GM12878 (cell line): ENCODE measurements around the gene CCDC15. TPM values are rescaled to one million over a fixed set of nuclear protein-coding genes. Genes with fewer than 3 reads are reported as not detected.

Experiments
- BHLHE40 ChIP-seq, 2 experiments: fragments of 450-650 bp in 1 of 2; IDR thresholded peaks; 2 replicates each; pipeline ENCODE4 v1.6.1; 2011 to 2017; ENCODE audit warnings: low read depth in 2 of 2, borderline replicate concordance in 1 of 2, improper control_type of control experiment in 1 of 2, low read length in 1 of 2, mild to moderate bottlenecking in 1 of 2
- BMI1 ChIP-seq: fragments of 450-650 bp; IDR thresholded peaks from 2 replicates; pipeline ENCODE4 v1.6.1; 2016; ENCODE audit warnings: mild to moderate bottlenecking, moderate library complexity, borderline replicate concordance
- CBX5 ChIP-seq: sonication (generic); IDR thresholded peaks from 2 replicates; pipeline ENCODE4 v1.6.1; 2016; ENCODE audit warnings: low read depth, moderate library complexity, mild to moderate bottlenecking, inconsistent platforms
- CHD4 ChIP-seq: fragments of 200-600 bp; sonication (generic); IDR thresholded peaks from 2 replicates; pipeline ENCODE4 v1.6.1; 2016; ENCODE audit warnings: mild to moderate bottlenecking
- DPF2 ChIP-seq: fragments of 450-650 bp; IDR thresholded peaks from 2 replicates; pipeline ENCODE4 v1.6.1; 2017; ENCODE audit warnings: mild to moderate bottlenecking
- ELK1 ChIP-seq: IDR thresholded peaks from 2 replicates; pipeline ENCODE4 v1.6.1; 2012; ENCODE audit warnings: low read depth, low read length, improper control_type of control experiment
- ETV6 ChIP-seq, 2 experiments: fragments of 450-650 bp in 1 of 2; IDR thresholded peaks in 1 of 2; conservative IDR thresholded peaks in 1 of 2; 2 replicates each; pipeline ENCODE4 v1.6.1; 2014; ENCODE audit warnings: antibody characterized with exemption in 1 of 2, borderline replicate concordance in 1 of 2, low read depth in 1 of 2, mild to moderate bottlenecking in 1 of 2, moderate library complexity in 1 of 2
- IRF3 ChIP-seq: fragments of 450-650 bp; IDR thresholded peaks from 2 replicates; pipeline ENCODE4 v1.6.1; 2014; ENCODE audit warnings: mild to moderate bottlenecking
- NFXL1 ChIP-seq: fragments of 450-650 bp; IDR thresholded peaks from 2 replicates; pipeline ENCODE4 v1.6.1; 2017; ENCODE audit warnings: antibody characterized with exemption, mild to moderate bottlenecking, borderline replicate concordance
- NKRF ChIP-seq: fragments of 450-650 bp; conservative IDR thresholded peaks from 2 replicates; pipeline ENCODE4 v1.6.1; 2017; ENCODE audit warnings: mild to moderate bottlenecking, moderate library complexity
- PBX3 ChIP-seq: IDR thresholded peaks from 2 replicates; pipeline ENCODE4 v1.6.1; 2011; ENCODE audit warnings: mild to moderate bottlenecking, low read depth, low read length, moderate library complexity; ENCODE audit not compliant: insufficient replicate concordance
- POLR2AphosphoS2 ChIP-seq: IDR thresholded peaks from 2 replicates; pipeline ENCODE4 v1.6.1; 2011; ENCODE audit warnings: low read depth, mild to moderate bottlenecking, low read length, improper control_type of control experiment, moderate library complexity
- RAD51 ChIP-seq: fragments of 450-650 bp; IDR thresholded peaks from 2 replicates; pipeline ENCODE4 v1.6.1; 2016; ENCODE audit warnings: moderate library complexity, mild to moderate bottlenecking, inconsistent platforms
- RELB ChIP-seq: fragments of 450-650 bp; IDR thresholded peaks from 2 replicates; pipeline ENCODE4 v1.6.1; 2017; ENCODE audit warnings: low read depth, mild to moderate bottlenecking, moderate library complexity
- SIN3A ChIP-seq: IDR thresholded peaks from 2 replicates; pipeline ENCODE4 v1.6.1; 2012; ENCODE audit warnings: low read depth, low read length, improper control_type of control experiment
- SPI1 ChIP-seq: IDR thresholded peaks from 2 replicates; pipeline ENCODE4 v1.6.1; 2011; ENCODE audit warnings: low read depth, mild to moderate bottlenecking, low read length, moderate library complexity, borderline replicate concordance; ENCODE audit not compliant: insufficient read depth
- TCF3 ChIP-seq: IDR thresholded peaks from 2 replicates; pipeline ENCODE4 v1.6.1; 2012; ENCODE audit warnings: low read depth, mild to moderate bottlenecking, low read length, borderline replicate concordance; ENCODE audit not compliant: insufficient read depth
- USF1 ChIP-seq: IDR thresholded peaks from 2 replicates; pipeline ENCODE4 v1.6.1; 2011; ENCODE audit warnings: borderline replicate concordance, low read depth, mild to moderate bottlenecking, moderate library complexity, mixed read lengths, low read length; ENCODE audit not compliant: insufficient read depth; ENCODE audit errors: extremely low read length
- polyA plus RNA-seq, 11 experiments: library from polyadenylated mRNA; depleted of rRNA in 4 of 11; unstranded in 6 of 11; stranded (reverse) in 5 of 11; fragments of >200 nt; fragmentation: Nextera tagmentation in 4 of 11; fragmentation: Illumina TruSeq in 1 of 11; extraction: Ambion mirVana in 4 of 11; extraction: Trizol in 1 of 11; gene quantifications; 1 replicate in 1 of 11; 2 replicates in 10 of 11; pipeline versions ENCODE4 v1.2.1 to v1.2.3, GENCODE V29; 2011 to 2016; ENCODE audit warnings: inconsistent platforms in 2 of 11, missing spikeins in 2 of 11, low read depth in 1 of 11
- total RNA-seq, 4 experiments: library from RNA; depleted of rRNA in 3 of 4; stranded (reverse); fragments of >200 nt in 3 of 4; fragmentation: Illumina TruSeq in 1 of 4; extraction: Trizol in 1 of 4; gene quantifications; 2 replicates each; pipeline versions ENCODE4 v1.2.1 to v1.2.3, GENCODE V29; 2013 to 2021
- TF ChIP-seq, protein P1 (sequence below): fragments of 450-650 bp; IDR thresholded peaks from 2 replicates; pipeline ENCODE4 v1.6.1; 2016; ENCODE audit warnings: mild to moderate bottlenecking

The CCDC15 gene
- total and polyA plus RNA-seq, 10 of the 15 experiments (the other 5 are each of a cell fraction or from before 2014, with no cell fraction given), result 2.0 to 5.3 (median 3.3) TPM

- TF ChIP-seq ELK1 (0 out of 2 replicates have a peak, but pooled peaks have one; percentile 9), NKRF (no peak), BHLHE40 (IDR thresholded peaks at IDR 0.05; ENCODE audit: borderline replicate concordance in 1 of 2, low read depth in 2 of 2, low read length in 1 of 2) (peak; percentile 19 to 64; a peak in 2 of 4 replicates), SPI1 (peak; percentile 56; the same call in 1 of the 2 replicates), POLR2AphosphoS2 (no peak), RELB (peak; percentile 33; the same call in 1 of the 2 replicates), NFXL1 (no peak), DPF2 (peak; percentile 59), CBX5 (no peak), USF1 (peak; percentile 24), TCF3 (0 out of 2 replicates have a peak, but pooled peaks have one; percentile 5), PBX3 (no peak), RAD51 (peak; percentile 59; the same call in 1 of the 2 replicates), IRF3 (no peak), CHD4 (no peak), ETV6 (conservative IDR thresholded peaks at IDR 0.05 in 1 of 2, IDR thresholded peaks at IDR 0.05 in 1 of 2; ENCODE audit: borderline replicate concordance in 1 of 2, low read depth in 1 of 2) (no peak), SIN3A (no peak), BMI1 (no peak)
- TF ChIP-seq, protein P1, sequence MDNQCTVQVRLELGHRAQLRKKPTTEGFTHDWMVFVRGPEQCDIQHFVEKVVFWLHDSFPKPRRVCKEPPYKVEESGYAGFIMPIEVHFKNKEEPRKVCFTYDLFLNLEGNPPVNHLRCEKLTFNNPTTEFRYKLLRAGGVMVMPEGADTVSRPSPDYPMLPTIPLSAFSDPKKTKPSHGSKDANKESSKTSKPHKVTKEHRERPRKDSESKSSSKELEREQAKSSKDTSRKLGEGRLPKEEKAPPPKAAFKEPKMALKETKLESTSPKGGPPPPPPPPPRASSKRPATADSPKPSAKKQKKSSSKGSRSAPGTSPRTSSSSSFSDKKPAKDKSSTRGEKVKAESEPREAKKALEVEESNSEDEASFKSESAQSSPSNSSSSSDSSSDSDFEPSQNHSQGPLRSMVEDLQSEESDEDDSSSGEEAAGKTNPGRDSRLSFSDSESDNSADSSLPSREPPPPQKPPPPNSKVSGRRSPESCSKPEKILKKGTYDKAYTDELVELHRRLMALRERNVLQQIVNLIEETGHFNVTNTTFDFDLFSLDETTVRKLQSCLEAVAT, result no peak
These were observed 116.8 kb downstream of the CCDC15 start (continued) for GRCh38 chr11:125070699-125071254.
